DOHH2 (cell line): ENCODE results near the gene MBNL3.

ENCODE experiments used
- H3F3A ChIP-seq: fragments of 200-600 bp; sonication (generic), shearing (Covaris generic); 2 replicates; pipeline ENCODE4 v1.6.0; 2016; ENCODE audit warnings: antibody characterized with exemption, mild to moderate bottlenecking; ENCODE audit not compliant: control insufficient read depth, insufficient read depth
- H3K27ac ChIP-seq: fragments of 200-600 bp; sonication (generic); 2 replicates; pipeline ENCODE4 v1.5.1; 2014; ENCODE audit warnings: low read depth, mild to moderate bottlenecking, low read length, moderate library complexity
- H3K27me3 ChIP-seq: fragments of 200-600 bp; sonication (generic); 2 replicates; pipeline ENCODE4 v1.6.1; 2014; ENCODE audit warnings: mild to moderate bottlenecking, low read length, mixed read lengths; ENCODE audit not compliant: control insufficient read depth
- H3K36me3 ChIP-seq: fragments of 200-600 bp; sonication (generic); 2 replicates; pipeline ENCODE4 v1.6.1; 2014; ENCODE audit warnings: mild to moderate bottlenecking, low read length, moderate library complexity, mixed read lengths; ENCODE audit not compliant: control insufficient read depth
- H3K4me1 ChIP-seq: fragments of 200-600 bp; sonication (generic); 2 replicates; pipeline ENCODE4 v1.6.1; 2014; ENCODE audit warnings: mild to moderate bottlenecking, low read length, mixed read lengths; ENCODE audit not compliant: control insufficient read depth
- H3K4me2 ChIP-seq: fragments of 200-600 bp; sonication (generic); 2 replicates; pipeline ENCODE4 v1.6.0; 2014; ENCODE audit warnings: mild to moderate bottlenecking, low read length, moderate library complexity
- H3K4me3 ChIP-seq: fragments of 200-600 bp; sonication (generic); 2 replicates; pipeline ENCODE4 v1.5.1; 2014; ENCODE audit warnings: mild to moderate bottlenecking, low read length, mixed read lengths
- H3K79me2 ChIP-seq: fragments of 200-600 bp; sonication (generic); 2 replicates; pipeline ENCODE4 v1.6.1; 2014; ENCODE audit warnings: mild to moderate bottlenecking, low read length, mixed read lengths; ENCODE audit not compliant: control insufficient read depth
- H3K9me2 ChIP-seq: fragments of 200-600 bp; sonication (generic); replicated peaks from 2 replicates; pipeline ENCODE4 v1.6.1; 2014; ENCODE audit warnings: mild to moderate bottlenecking, low read length, mixed read lengths; ENCODE audit not compliant: control insufficient read depth
- H3K9me3 ChIP-seq: fragments of 200-600 bp; sonication (generic); 2 replicates; pipeline ENCODE4 v1.6.1; 2014; ENCODE audit warnings: antibody characterized with exemption, low read length, mixed read lengths; ENCODE audit not compliant: control insufficient read depth, insufficient read depth
- H4K20me1 ChIP-seq: fragments of 200-600 bp; sonication (generic); 2 replicates; pipeline ENCODE4 v1.6.0; 2014; ENCODE audit warnings: low read depth, mild to moderate bottlenecking, antibody characterized with exemption, low read length, moderate library complexity; ENCODE audit not compliant: control insufficient read depth, insufficient read depth
- CTCF ChIP-seq: fragments of 200-600 bp; sonication (generic); IDR thresholded peaks from one replicate; pipeline ENCODE4 v1.5.1; 2014; ENCODE audit warnings: antibody characterized with exemption, mild to moderate bottlenecking, low read depth, low read length; ENCODE audit not compliant: poor library complexity, severe bottlenecking
- EZH2phosphoT487 ChIP-seq: fragments of 200-600 bp; sonication (generic); IDR thresholded peaks from 2 replicates; pipeline ENCODE4 v1.6.1; 2017; ENCODE audit warnings: borderline replicate concordance, mild to moderate bottlenecking, antibody characterized with exemption, low read length, moderate library complexity, mixed read lengths

The MBNL3 gene

DNA sequence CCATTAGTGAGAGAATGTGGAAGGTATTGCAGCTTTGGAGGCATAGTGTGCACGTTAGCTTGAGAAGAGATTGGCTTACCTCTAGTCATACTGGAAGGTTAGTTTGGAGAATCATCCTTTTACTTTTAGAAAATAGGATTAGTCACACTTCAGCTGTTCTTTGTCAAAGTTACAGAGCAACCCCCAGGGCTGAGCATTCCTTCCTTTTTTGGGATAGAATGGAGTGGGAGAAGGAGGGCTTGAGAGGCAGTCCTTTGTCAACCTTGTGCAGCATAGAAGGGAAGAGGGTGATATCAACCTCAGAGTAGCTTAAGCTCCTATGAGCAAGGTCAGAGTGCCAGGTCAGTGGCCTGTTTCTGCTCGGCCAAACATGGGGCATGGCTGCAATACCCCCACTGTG lies 8.6 kb upstream of the MBNL3 start:
- H3K79me2 ChIP-seq: no peaks in the 10 kb centered on the region
- TF ChIP-seq EZH2phosphoT487 (no peak), CTCF (no peak)

DNA sequence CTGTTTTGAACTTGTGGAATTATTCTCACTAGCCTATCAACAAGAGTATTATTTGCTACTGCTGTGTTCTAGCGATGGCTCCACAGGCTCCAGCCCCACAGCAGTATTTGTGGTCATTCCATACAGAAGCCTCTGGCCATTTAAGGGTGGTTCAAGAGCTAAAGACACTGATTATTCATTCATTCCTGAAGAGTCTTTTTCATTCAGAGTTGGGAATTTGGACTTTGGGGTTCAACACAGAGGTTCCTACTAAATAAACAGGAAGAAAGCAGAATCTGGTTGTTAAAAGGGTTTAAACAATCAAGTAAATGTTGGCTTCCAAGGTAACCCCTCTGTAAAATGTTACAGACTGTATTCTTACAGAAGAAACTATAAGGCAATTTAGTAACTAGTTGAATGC lies 4.3 kb upstream of the MBNL3 start:
- Histone ChIP-seq H3K27me3 (no peaks in the 10 kb centered on the region), H3K4me2 (no peak overlapping the region), H3K27ac (no peak overlapping the region), H3K79me2 (peaks cover 6% of the 10 kb centered on the region), H3K9me2 (no peaks in the 10 kb centered on the region), H3K9me3 (no peaks in the 10 kb centered on the region), H3K4me3 (no peak overlapping the region), H3K36me3 (peaks cover 2% of the 10 kb centered on the region; the same call in 1 of the 2 replicates), H3K4me1 (peaks cover 16% of the 10 kb centered on the region), H4K20me1 (no peaks in the 10 kb centered on the region), H3F3A (peaks cover 5% of the 10 kb centered on the region; the same call in 1 of the 2 replicates)
- TF ChIP-seq EZH2phosphoT487 (no peak), CTCF (no peak)

More for the DNA sequence above, 8.6 kb upstream of the MBNL3 start:
- Histone ChIP-seq H3K36me3 (no peaks in the 10 kb centered on the region), H3F3A (no peaks in the 10 kb centered on the region), H3K27me3 (no peaks in the 10 kb centered on the region), H4K20me1 (no peaks in the 10 kb centered on the region), H3K9me3 (no peaks in the 10 kb centered on the region), H3K4me2 (no peak overlapping the region), H3K27ac (no peak overlapping the region), H3K4me3 (no peak overlapping the region), H3K4me1 (no peaks in the 10 kb centered on the region), H3K9me2 (no peaks in the 10 kb centered on the region)

DNA sequence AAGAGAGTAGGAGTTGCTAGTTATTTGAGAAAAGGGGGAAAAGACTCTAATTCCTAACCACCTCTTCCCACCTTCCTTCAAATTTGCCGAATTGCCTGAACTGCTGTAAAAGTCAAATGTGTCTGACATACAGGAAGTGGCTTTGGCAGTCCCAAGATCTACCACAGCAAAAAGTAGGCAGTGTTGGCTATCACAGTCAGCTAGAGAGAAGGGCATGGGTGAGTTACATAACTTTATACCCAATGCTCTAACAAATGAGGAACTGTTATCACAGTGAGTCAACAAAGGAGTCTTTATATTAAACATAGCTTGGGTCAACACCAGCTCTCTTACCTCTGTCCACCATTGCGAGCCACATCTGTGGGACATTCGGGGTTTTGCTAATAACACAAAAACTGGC lies 2.4 kb upstream of the MBNL3 start:
- Histone ChIP-seq H3F3A (peaks cover 5% of the 10 kb centered on the region; the same call in 1 of the 2 replicates), H3K27me3 (no peaks in the 10 kb centered on the region), H3K4me3 (peak overlapping the region; percentile 86), H3K9me3 (no peaks in the 10 kb centered on the region), H3K4me2 (peak overlapping the region; percentile 87), H3K4me1 (peaks cover 19% of the 10 kb centered on the region), H3K36me3 (peaks cover 15% of the 10 kb centered on the region), H4K20me1 (no peaks in the 10 kb centered on the region), H3K9me2 (no peaks in the 10 kb centered on the region), H3K27ac (no peak overlapping the region), H3K79me2 (peaks cover 25% of the 10 kb centered on the region)
- TF ChIP-seq CTCF (no peak), EZH2phosphoT487 (no peak)
